ENCODE measurements around the gene HNRNPC.

Gene HNRNPC

GRCh38 chr14:21208554-21208953, 60.7 kb downstream of the HNRNPC start:
- DNase-seq, result no peak

- DNase-seq, result no peak
These were observed 62.2 kb downstream of the HNRNPC start for GRCh38 chr14:21206753-21207684.

GRCh38 chr14:21205678-21206581, 63.3 kb downstream of the HNRNPC start:
- no peak for DNase-seq

GRCh38 chr14:21205026-21205677, 64.1 kb downstream of the HNRNPC start:
- no peak for DNase-seq

GRCh38 chr14:21204167-21205025, 64.8 kb downstream of the HNRNPC start:
- no peak for DNase-seq

- no peak for DNase-seq
These were observed 65.6 kb downstream of the HNRNPC start for GRCh38 chr14:21203470-21204166.

- no peak for DNase-seq
These were observed 66.5 kb downstream of the HNRNPC start for GRCh38 chr14:21202463-21203358.

GRCh38 chr14:21201732-21202462, 67.3 kb downstream of the HNRNPC start:
- DNase-seq, result no peak

- DNase-seq, result no peak
These were observed 68.3 kb downstream of the HNRNPC start for GRCh38 chr14:21200752-21201461.

GRCh38 chr14:21199611-21200560, 69.4 kb downstream of the HNRNPC start:
- no peak for DNase-seq

GRCh38 chr14:21197418-21198205, 71.6 kb downstream of the HNRNPC start:
- DNase-seq, result no peak

GRCh38 chr14:21194597-21194996, 74.6 kb downstream of the HNRNPC start:
- DNase-seq, result no peak

- no peak for DNase-seq
These were observed 76.2 kb downstream of the HNRNPC start for GRCh38 chr14:21192875-21193535.

- no peak for DNase-seq
These were observed 76.8 kb downstream of the HNRNPC start for GRCh38 chr14:21192447-21192822.

GRCh38 chr14:21191809-21192446, 77.3 kb downstream of the HNRNPC start:
- peak; percentile 22 for DNase-seq

All from midbrain (tissue), 1 donor.